Measurements from ENCODE around the gene DZIP1.
"Not testable (repeated sequence)": the region's sequence is repeated elsewhere in the genome, so short reads cannot be mapped to it uniquely, and the experiment has no call there.

DZIP1 gene, protein sequence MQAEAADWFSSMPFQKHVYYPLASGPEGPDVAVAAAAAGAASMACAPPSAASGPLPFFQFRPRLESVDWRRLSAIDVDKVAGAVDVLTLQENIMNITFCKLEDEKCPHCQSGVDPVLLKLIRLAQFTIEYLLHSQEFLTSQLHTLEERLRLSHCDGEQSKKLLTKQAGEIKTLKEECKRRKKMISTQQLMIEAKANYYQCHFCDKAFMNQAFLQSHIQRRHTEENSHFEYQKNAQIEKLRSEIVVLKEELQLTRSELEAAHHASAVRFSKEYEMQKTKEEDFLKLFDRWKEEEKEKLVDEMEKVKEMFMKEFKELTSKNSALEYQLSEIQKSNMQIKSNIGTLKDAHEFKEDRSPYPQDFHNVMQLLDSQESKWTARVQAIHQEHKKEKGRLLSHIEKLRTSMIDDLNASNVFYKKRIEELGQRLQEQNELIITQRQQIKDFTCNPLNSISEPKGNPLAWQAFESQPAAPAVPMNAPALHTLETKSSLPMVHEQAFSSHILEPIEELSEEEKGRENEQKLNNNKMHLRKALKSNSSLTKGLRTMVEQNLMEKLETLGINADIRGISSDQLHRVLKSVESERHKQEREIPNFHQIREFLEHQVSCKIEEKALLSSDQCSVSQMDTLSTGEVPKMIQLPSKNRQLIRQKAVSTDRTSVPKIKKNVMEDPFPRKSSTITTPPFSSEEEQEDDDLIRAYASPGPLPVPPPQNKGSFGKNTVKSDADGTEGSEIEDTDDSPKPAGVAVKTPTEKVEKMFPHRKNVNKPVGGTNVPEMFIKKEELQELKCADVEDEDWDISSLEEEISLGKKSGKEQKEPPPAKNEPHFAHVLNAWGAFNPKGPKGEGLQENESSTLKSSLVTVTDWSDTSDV

DNA sequence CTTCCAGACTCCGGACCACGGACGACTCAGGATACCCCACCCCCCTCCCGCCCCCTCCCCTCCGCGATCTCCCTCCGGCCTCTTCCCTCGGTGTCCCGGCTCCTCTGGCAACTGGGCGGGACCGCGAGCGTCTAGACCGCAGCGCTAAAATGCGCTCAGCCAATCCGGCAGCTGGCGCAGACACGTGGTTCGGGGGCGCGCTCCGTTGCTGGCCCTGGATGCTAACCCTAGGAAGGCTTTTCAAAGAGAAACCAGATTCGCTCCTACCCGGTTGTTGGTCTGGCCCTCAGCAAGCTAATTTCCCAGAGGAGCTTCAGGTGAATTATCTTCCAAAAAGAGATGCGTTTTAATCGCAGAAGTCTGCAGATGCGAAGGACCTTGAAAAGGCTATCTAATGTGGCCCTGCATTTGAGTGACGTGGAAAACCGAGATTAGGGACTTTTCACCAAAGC lies at the start of gene DZIP1:
Gene DZIP1, minus strand, starts transcription at position 106 of the 452 bp plus-strand sequence. CDS start 2,677 bp downstream, outside the sequence.
- no peak for DNase-seq

DNA sequence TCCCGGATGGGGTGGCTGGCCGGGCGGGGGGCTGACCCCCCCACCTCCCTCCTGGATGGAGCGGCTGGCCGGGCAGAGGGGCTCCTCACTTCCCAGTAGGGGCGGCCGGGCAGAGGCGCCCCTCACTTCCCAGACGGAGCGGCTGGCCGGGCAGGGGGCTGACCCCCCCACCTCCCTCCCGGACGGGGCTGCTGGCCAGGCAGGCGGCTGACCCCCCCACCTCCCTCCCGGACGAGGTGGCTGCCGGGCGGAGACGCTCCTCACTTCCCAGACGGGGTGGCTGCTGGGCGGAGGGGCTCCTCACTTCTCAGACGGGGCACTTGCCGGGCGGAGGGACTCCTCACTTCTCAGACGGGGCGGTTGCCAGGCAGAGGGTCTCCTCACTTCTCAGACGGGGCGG lies 46.5 kb upstream of the DZIP1 start:
- DNase-seq, result not testable (repeated sequence)

GRCh38 chr13:95689582-95689926 lies 45.0 kb upstream of the DZIP1 start:
- DNase-seq, result no peak

DNA sequence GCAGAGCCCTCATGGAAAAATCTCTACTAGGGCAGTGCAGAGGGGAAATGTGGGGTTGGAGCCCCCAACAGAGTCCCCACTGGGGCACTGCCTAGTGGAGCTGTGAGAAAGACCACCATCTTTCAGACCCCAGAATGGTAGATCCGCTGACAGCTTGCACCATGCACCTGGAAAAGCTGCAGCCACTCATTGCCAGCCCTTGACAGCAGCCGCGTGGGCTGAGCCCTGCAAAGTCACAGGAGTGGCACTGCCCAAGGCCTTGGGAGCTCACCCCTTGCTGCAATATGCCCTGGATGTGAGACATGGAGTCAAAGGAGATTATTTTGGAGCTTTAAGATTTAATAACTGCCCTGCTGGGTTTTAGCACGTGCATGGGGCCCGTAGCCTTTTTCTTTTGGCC lies 40.5 kb upstream of the DZIP1 start:
- DNase-seq, result not testable (repeated sequence)

DNA sequence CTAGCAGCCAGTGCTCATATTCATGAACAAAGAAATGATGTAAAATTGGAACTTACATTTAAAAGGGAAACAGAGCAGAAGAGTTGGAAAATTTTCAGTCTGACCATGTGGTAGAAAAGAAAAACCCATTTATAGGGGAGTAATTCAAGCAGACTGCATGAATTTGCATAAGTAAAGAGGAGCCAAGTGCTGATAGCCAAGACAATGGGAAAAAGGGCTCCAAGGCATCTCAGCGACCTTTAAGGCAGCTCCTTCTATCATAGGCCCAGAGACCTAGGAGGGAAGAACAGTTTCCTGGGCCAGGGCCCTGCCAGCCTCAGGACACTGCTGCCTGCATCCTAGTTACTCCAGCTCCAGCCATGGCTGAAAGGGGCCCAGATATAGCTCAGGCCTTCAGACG lies 39.9 kb upstream of the DZIP1 start:
- no peak for DNase-seq

DNA sequence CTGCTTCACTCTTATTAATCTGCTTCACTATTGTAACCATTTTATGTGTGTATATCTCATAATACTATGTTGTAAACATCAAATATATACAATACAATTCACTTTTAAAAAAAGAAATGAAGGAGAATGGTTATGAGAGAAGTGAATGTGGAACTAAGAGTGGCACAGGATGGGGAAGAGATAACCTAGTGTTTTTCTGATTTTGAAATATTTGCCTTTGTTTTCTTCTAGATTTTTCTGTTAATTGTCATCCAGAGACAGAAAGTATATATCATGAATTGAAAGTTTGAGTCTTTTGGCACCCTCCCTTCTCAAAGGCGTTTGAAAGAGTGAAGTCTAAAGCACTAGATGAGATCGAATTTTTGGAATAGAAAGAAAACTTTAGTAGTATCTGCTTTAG lies 35.2 kb upstream of the DZIP1 start:
- no peak for DNase-seq

- no peak for DNase-seq
Observed at GRCh38 chr13:95678967-95679366, 34.5 kb upstream of the DZIP1 start.

DNA sequence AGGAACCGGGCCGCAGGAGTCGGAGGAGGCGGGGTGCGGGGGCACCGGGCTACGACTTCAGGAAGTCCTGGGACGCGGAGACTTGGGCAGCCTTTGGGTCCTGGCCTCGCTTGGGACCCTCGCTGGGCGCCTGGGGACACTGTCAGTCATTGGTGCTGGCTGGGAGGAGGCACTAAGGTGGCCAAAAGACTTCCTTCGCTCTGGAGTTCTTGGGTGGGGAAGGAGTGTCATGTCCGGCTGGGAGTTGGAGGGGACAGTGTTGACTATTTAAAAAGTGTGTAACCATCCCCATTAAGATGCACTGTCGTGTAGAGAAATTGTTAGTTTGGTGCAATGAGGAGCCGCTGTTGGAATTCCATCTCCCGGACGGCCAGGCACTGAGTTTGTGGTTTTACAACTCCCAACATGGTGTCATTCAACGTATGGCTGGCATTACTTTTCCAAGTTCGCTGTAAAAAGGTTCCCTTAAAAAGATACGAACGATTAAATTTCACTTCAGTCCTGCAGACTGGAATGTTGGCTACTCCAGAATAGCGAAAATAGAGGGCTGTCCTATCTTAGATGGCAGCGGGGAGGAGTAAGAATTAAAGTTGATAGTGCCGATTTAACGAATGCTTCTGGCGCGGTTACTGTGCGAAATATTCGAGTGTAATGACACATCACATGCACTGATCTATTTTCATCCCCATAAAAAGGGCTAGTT lies 33.2 kb upstream of the DZIP1 start:
- DNase-seq, result no peak

GRCh38 chr13:95676762-95677563 lies 32.5 kb upstream of the DZIP1 start, which contains the start of gene DNAJC3:
Gene DNAJC3 (plus strand): TSS chr13:95677139. CDS start chr13:95677256, 117 bp downstream.
- peak; percentile 95 for DNase-seq

- no peak for DNase-seq
Observed at GRCh38 chr13:95676105-95676761, 31.7 kb upstream of the DZIP1 start.

- DNase-seq, result no peak
Observed at GRCh38 chr13:95671597-95671996, 27.1 kb upstream of the DZIP1 start.

GRCh38 chr13:95667235-95667634 lies 22.7 kb upstream of the DZIP1 start:
- not testable (repeated sequence) for DNase-seq

GRCh38 chr13:95660981-95661581 lies 16.6 kb upstream of the DZIP1 start:
- DNase-seq, result no peak

DNA sequence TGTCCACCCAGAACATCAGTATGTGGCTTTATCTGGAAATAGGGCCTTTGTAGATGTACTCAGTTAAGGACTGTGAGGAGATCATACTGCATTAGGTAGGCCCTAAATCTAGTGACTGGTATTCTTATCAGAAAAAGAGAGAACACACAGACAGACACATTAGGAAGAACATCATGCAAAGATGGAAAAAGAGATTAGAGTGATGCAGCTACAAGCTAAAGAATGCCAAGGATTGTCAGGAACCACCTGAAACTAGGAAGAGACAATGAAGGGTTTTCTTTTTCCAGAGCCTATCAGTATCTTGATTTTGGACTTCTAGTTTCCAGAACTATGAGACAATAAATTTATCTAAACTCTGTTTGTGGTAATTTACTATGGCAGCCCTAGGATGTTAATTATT lies 15.0 kb upstream of the DZIP1 start:
- DNase-seq, result no peak

GRCh38 chr13:95656386-95657015 lies 12.0 kb upstream of the DZIP1 start:
- no peak for DNase-seq

DNA sequence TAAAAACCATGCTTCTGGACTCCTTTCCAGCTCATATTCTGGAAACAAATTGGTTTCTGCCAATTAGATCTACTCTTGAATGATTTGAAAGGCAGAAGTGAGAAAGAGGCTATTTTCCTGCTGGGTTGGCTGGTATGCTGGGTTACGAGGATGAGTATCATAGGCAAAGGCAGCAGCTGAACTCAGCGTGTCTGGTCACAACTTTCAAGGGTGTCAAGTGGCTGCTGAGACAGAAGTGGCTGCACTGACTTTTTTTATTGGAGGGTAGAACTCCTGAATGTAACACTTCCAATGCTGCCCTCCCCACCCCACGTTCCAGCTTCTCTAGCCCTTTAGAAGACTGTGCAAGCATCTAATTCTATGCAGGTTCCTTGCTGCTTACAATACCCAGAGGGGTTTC lies 8.3 kb upstream of the DZIP1 start:
- no peak for DNase-seq

- DNase-seq, result no peak
Observed at GRCh38 chr13:95652244-95652764, 7.8 kb upstream of the DZIP1 start.

GRCh38 chr13:95650696-95651095 lies 6.2 kb upstream of the DZIP1 start:
- no peak for DNase-seq

- DNase-seq, result no peak
Observed at GRCh38 chr13:95647321-95647720, 2.8 kb upstream of the DZIP1 start.

DNA sequence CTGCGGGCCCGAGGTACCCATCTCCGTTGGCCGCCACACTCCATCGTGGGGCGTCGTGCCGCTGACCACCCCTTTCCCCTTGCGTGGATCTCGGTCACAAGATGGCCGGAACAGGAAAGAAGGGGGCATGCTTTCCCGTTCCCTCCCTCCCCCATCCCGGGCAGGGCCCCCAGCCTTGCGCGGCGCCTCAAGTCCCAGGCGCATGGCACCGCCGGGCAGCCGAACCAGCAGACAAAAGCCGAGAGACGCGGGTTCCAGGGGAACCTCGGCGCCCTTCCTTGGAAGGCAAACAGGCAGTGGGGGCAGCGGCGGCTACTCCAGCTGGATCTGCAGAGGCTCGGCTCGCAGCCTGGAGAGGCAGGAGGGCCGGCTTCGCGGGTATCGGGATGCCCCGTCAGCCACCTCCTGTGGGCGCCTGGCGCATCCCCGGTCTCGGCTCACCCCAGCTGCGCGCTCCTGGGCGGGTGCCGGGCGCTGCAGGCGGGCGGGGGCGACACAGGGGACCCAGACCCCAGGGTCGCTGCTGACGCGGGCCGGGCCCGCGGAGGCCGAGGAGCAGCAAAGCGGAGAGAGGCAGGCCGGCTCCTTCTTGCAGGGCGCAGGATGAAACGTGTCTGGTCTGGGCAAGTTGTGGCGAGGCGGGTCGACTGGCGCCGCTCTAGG lies 439 bp downstream of the DZIP1 start:
- DNase-seq, result no peak

All from NCI-H774 (cell line).